H1 (cell line): Measurements from ENCODE around the gene PGAM5. TPM values are rescaled to one million over a fixed set of nuclear protein-coding genes. Genes with fewer than 3 reads are reported as not detected.

Experiments
- CTCF ChIA-PET: fragments of 300-600 bp; sonication (Branson Sonifier 250); formaldehyde crosslinking; loops from one replicate; lab custom pipeline; 2021; ENCODE audit not compliant: partially characterized antibody; lab: Charles Lee
- POLR2A ChIA-PET: fragments of 300-600 bp; sonication (Branson Sonifier 250); formaldehyde crosslinking; loops from one replicate; lab custom pipeline; 2021; ENCODE audit warnings: inconsistent platforms; ENCODE audit not compliant: partially characterized antibody; lab: Charles Lee
- DNase-seq, 2 experiments: peaks; one replicate each; pipeline versions ENCODE4 v3.0.0 to v3.0.0-alpha.2; 2010 to 2022; ENCODE audit warnings: low spot score in 2 of 2, low read depth in 1 of 2, mixed read lengths in 1 of 2
- FAIRE-seq: peaks from 2 replicates; lab custom pipeline; 2011; peaks lifted over from hg19 to GRCh38; lab: Jason Lieb, UNC
- H2AFZ ChIP-seq: 2 replicates; pipeline ENCODE4 v1.8.1; 2012; ENCODE audit warnings: low read length, inconsistent platforms
- H2AK5ac ChIP-seq: 2 replicates; pipeline ENCODE4 v1.6.1; 2013; ENCODE audit warnings: low read depth, low read length
- H2BK120ac ChIP-seq: replicated peaks from 2 replicates; pipeline ENCODE3; 2013; ENCODE audit warnings: low read depth, low read length, inconsistent platforms
- H2BK12ac ChIP-seq: 2 replicates; pipeline ENCODE4 v1.6.1; 2013; ENCODE audit warnings: low read depth, low read length
- H2BK15ac ChIP-seq: 2 replicates; pipeline ENCODE4 v1.6.1; 2013; ENCODE audit warnings: low read length
- H2BK20ac ChIP-seq: 2 replicates; pipeline ENCODE4 v1.6.1; 2013; ENCODE audit warnings: low read length
- H2BK5ac ChIP-seq: 2 replicates; pipeline ENCODE4 v1.6.1; 2013; ENCODE audit warnings: low read depth, low read length
- H3K14ac ChIP-seq: 2 replicates; pipeline ENCODE4 v1.6.1; 2013; ENCODE audit warnings: inconsistent platforms; ENCODE audit not compliant: insufficient read length
- H3K18ac ChIP-seq: 2 replicates; pipeline ENCODE4 v1.6.1; 2013; ENCODE audit warnings: low read length; ENCODE audit errors: extremely low read depth
- H3K23ac ChIP-seq: 2 replicates; pipeline ENCODE4 v1.6.1; 2013; ENCODE audit warnings: inconsistent platforms; ENCODE audit not compliant: insufficient read length
- H3K23me2 ChIP-seq: 2 replicates; pipeline ENCODE4 v1.6.1; 2013; ENCODE audit warnings: low read depth, low read length
- H3K27ac ChIP-seq: 2 replicates; pipeline ENCODE4 v1.6.1; 2011; ENCODE audit warnings: low read depth, low read length, inconsistent platforms
- H3K27me3 ChIP-seq, 4 experiments: replicated peaks in 1 of 4; 1 replicate in 1 of 4; 2 replicates in 3 of 4; pipeline versions ENCODE4 v1.6.1 to v1.8.1; 2011 to 2013; ENCODE audit warnings: low read length in 3 of 4, mild to moderate bottlenecking in 3 of 4, inconsistent platforms in 2 of 4, mixed read lengths in 2 of 4, moderate library complexity in 1 of 4; ENCODE audit not compliant: control insufficient read depth in 3 of 4, insufficient read depth in 3 of 4; ENCODE audit errors: extremely low read depth in 1 of 4
- H3K36me3 ChIP-seq, 4 experiments: 2 replicates each; pipeline versions ENCODE4 v1.6.1 to v1.8.1; 2011 to 2013; ENCODE audit warnings: mild to moderate bottlenecking in 4 of 4, low read length in 3 of 4, moderate library complexity in 2 of 4, control low read depth in 1 of 4, inconsistent platforms in 1 of 4; ENCODE audit not compliant: insufficient read depth in 4 of 4, control insufficient read depth in 2 of 4
- H3K4ac ChIP-seq: replicated peaks from 2 replicates; pipeline ENCODE3; 2013; ENCODE audit warnings: low read length, low read depth, mixed read lengths, inconsistent platforms; ENCODE audit not compliant: insufficient read length
- H3K4me1 ChIP-seq, 4 experiments: replicated peaks in 1 of 4; 1 replicate in 1 of 4; 2 replicates in 3 of 4; pipeline versions ENCODE4 v1.6.1 to v1.8.1; 2011 to 2013; ENCODE audit warnings: low read length in 3 of 4, inconsistent platforms in 2 of 4, mixed read lengths in 1 of 4; ENCODE audit not compliant: insufficient read depth in 4 of 4, control insufficient read depth in 3 of 4
- H3K4me2 ChIP-seq, 2 experiments: 2 replicates each; pipeline versions ENCODE4 v1.6.1 to v1.8.1; 2011 to 2013; ENCODE audit warnings: low read depth in 2 of 2, low read length in 2 of 2, control low read depth in 1 of 2, inconsistent platforms in 1 of 2, mild to moderate bottlenecking in 1 of 2; ENCODE audit not compliant: insufficient read depth in 1 of 2
- H3K4me3 ChIP-seq, 4 experiments: fragments of 200-600, 300-600 bp in 1 of 4; sonication (generic), shearing (Covaris generic), sonication (Bioruptor Twin) in 1 of 4; 2 replicates each; pipeline versions ENCODE4 v1.5.1 to v1.8.1; 2011 to 2016; ENCODE audit warnings: low read length in 4 of 4, low read depth in 3 of 4, control low read depth in 2 of 4, inconsistent platforms in 2 of 4, mild to moderate bottlenecking in 2 of 4, mixed read lengths in 1 of 4, moderate library complexity in 1 of 4; ENCODE audit not compliant: insufficient read depth in 2 of 4; ENCODE audit errors: extremely low read depth in 1 of 4
- H3K56ac ChIP-seq: replicated peaks from 2 replicates; pipeline ENCODE3; 2013; ENCODE audit warnings: low read depth, mild to moderate bottlenecking, mixed read lengths, low read length, inconsistent platforms; ENCODE audit not compliant: insufficient read length
- H3K79me1 ChIP-seq: 2 replicates; pipeline ENCODE4 v1.6.1; 2013; ENCODE audit warnings: low read depth, low read length, control low read depth
- H3K79me2 ChIP-seq, 2 experiments: 2 replicates each; pipeline versions ENCODE4 v1.6.1 to v1.8.1; 2012 to 2013; ENCODE audit warnings: low read length in 2 of 2, mild to moderate bottlenecking in 2 of 2, inconsistent platforms in 1 of 2; ENCODE audit not compliant: insufficient read depth in 2 of 2, control insufficient read depth in 1 of 2
- H3K9ac ChIP-seq, 4 experiments: replicated peaks in 1 of 4; 1 replicate in 1 of 4; 2 replicates in 3 of 4; pipeline versions ENCODE4 v1.6.1 to v1.8.1; 2011 to 2013; ENCODE audit warnings: low read depth in 3 of 4, low read length in 3 of 4, control low read depth in 2 of 4, mild to moderate bottlenecking in 2 of 4, moderate library complexity in 2 of 4, inconsistent platforms in 1 of 4; ENCODE audit errors: extremely low read depth in 1 of 4
- H3K9me3 ChIP-seq, 2 experiments: 2 replicates each; pipeline versions ENCODE4 v1.6.1 to v1.8.1; 2012 to 2013; ENCODE audit warnings: mild to moderate bottlenecking in 2 of 2, moderate library complexity in 2 of 2, control low read depth in 1 of 2, inconsistent platforms in 1 of 2, low read depth in 1 of 2, low read length in 1 of 2, mixed read lengths in 1 of 2; ENCODE audit not compliant: insufficient read depth in 2 of 2
- H4K20me1 ChIP-seq, 2 experiments: replicated peaks in 1 of 2; 2 replicates each; pipeline versions ENCODE3 to v1.8.1; 2011 to 2013; ENCODE audit warnings: inconsistent platforms in 2 of 2, low read length in 2 of 2, mild to moderate bottlenecking in 1 of 2; ENCODE audit not compliant: insufficient read depth in 2 of 2, control insufficient read depth in 1 of 2
- H4K5ac ChIP-seq: 2 replicates; pipeline ENCODE4 v1.6.1; 2013; ENCODE audit warnings: low read length, low read depth, mixed read lengths, inconsistent platforms; ENCODE audit not compliant: insufficient read length
- H4K8ac ChIP-seq: 2 replicates; pipeline ENCODE4 v1.8.0; 2013; ENCODE audit warnings: mild to moderate bottlenecking, moderate library complexity, low read length, inconsistent platforms; ENCODE audit not compliant: insufficient read depth; ENCODE audit errors: extremely low read depth
- H4K91ac ChIP-seq: replicated peaks from 2 replicates; pipeline ENCODE3; 2013; ENCODE audit warnings: low read length, mixed read lengths, inconsistent platforms; ENCODE audit not compliant: insufficient read length
- CHD2 ChIP-seq: IDR thresholded peaks from 2 replicates; pipeline ENCODE4 v1.6.1; 2012; ENCODE audit warnings: low read length, improper control_type of control experiment
- JUN ChIP-seq: IDR thresholded peaks from 2 replicates; pipeline ENCODE4 v1.6.1; 2011; ENCODE audit warnings: low read depth, mild to moderate bottlenecking, improper control_type of control experiment, low read length
- RXRA ChIP-seq: IDR thresholded peaks from 2 replicates; pipeline ENCODE4 v1.6.1; 2011; ENCODE audit warnings: low read depth, mild to moderate bottlenecking, low read length, moderate library complexity; ENCODE audit not compliant: insufficient read depth
- WGBS, 2 experiments: shearing (Covaris generic) in 1 of 2; methylation state at CpG; one replicate each; pipeline versions ENCODE4 v1.1.6 to v1.1.7; 2013 to 2015; ENCODE audit warnings: low lambda C conversion rate in 2 of 2, mixed read lengths in 2 of 2, inconsistent platforms in 1 of 2, low coverage in 1 of 2, missing lambda C conversion rate in 1 of 2; ENCODE audit not compliant: insufficient replicate concordance in 2 of 2, insufficient coverage in 1 of 2, insufficient read length in 1 of 2; ENCODE audit errors: extremely low coverage in 1 of 2, missing lambda C conversion rate in 1 of 2; 5-methylcytosine and 5-hydroxymethylcytosine counted together
- polyA plus RNA-seq, 7 experiments: library from polyadenylated mRNA; depleted of rRNA in 3 of 7; stranded (reverse) in 5 of 7; unstranded in 2 of 7; fragments of >200 nt in 5 of 7; fragments of 200-250 nt in 2 of 7; gene quantifications; 1 replicate in 5 of 7; 2 replicates in 1 of 7; 4 replicates in 1 of 7; pipeline versions ENCODE4 v1.2.1 to v1.2.3, GENCODE V29; 2011 to 2013; ENCODE audit warnings: missing spikeins in 2 of 7, mixed read lengths in 2 of 7
- total RNA-seq: library from RNA; stranded (reverse); fragmentation: NEBNext Ultra II Directional; extraction: Animal tissue kit (Norgen Biotek cat#: 25700); gene quantifications from 2 replicates; pipeline ENCODE4 v1.2.1, GENCODE V29; 2021
- TF ChIP-seq, protein P1 (sequence below): IDR thresholded peaks from 2 replicates; pipeline ENCODE4 v1.6.1; 2012; ENCODE audit warnings: inconsistent platforms

Gene PGAM5
- total and polyA plus RNA-seq, 2 of the 8 experiments (the other 6 are each of a cell fraction or from before 2014, with no cell fraction given), result 66.4 to 84.0 TPM

DNA sequence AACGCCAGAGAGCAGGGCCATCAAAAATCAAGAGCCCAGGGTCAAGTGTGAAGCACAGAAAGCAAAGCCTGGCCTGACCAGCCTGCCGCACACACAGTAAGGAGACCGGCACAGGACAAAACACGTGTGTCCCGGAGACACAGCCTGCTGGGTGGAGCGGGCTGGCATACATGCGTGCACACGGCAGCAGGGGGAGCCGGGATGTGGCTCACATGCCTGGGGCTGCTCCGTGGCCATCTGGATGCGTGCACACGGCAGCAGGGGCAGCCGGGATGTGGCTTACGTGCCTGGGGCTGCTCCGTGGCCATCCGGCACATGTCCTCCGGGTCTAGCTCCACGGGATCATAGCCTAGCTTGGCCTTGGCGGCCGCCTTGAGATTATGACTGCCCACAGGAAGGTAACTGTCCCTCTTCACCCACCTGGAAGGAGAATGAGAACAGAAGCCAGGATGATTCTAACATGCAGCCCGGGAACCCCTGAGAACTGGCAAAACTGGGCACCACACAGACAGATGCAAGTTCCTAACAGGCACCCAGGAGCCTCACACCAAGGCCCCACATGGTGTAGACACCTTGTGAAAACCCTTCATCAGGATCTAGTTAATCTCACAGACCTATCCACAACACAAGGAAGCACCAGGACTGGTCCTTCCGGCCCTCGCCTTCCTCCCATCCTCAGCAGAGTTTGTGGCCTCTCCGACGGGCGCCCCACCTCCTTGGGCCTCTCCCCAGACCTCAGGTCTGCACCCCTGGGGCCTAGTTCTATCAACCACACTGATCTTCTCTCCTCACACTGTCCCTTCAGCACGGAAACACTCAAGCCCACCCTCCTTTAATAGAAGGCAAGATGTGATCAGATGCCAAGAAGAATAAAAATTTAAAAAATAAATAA, 37.1 kb upstream of the PGAM5 start:
- Histone ChIP-seq H3K27ac (no peak overlapping the region), H3K27me3 (no peaks in the 10 kb centered on the region), H3K23me2 (no peaks in the 10 kb centered on the region; the same call in 1 of the 2 replicates), H2BK12ac (no peak overlapping the region), H3K79me2 (peaks cover 0 to 2% of the 10 kb centered on the region in 2 experiments; a peak in 1 of 4 replicates), H4K8ac (no peak overlapping the region), H2AFZ (no peak overlapping the region), H3K79me1 (peaks cover 4% of the 10 kb centered on the region; the same call in 1 of the 2 replicates), H3K14ac (no peak overlapping the region), H3K9ac (no peak overlapping the region), H3K23ac (no peak overlapping the region), H3K36me3 (peaks cover 49 to 89% (median 67%) of the 10 kb centered on the region in 4 experiments), H3K4me1 (no peaks in the 10 kb centered on the region; a peak in 2 of 7 replicates), H2BK120ac (no peak overlapping the region), H3K4ac (no peak overlapping the region), H3K4me2 (no peak overlapping the region), H3K56ac (no peak overlapping the region), H2BK5ac (no peak overlapping the region), H3K4me3 (no peak overlapping the region), H3K9me3 (no peaks in the 10 kb centered on the region), H4K91ac (no peak overlapping the region), H4K20me1 (peaks cover 3 to 26% of the 10 kb centered on the region in 2 experiments), H3K18ac (no peak overlapping the region), H2AK5ac (no peak overlapping the region), H4K5ac (no peak overlapping the region), H2BK15ac (no peak overlapping the region), H2BK20ac (no peak overlapping the region)
- WGBS, 2 experiments, result 96% methylated on average over 27 of the region's 27 CpGs; no CpG with 5 or more reads in 1 of the 2 experiments
- DNase-seq, result no peak
- CTCF ChIA-PET, result no interaction called here
- POLR2A ChIA-PET, result no interaction called here
- no peak for FAIRE-seq
- TF ChIP-seq CHD2 (no peak), JUN (no peak), RXRA (no peak)
- TF ChIP-seq, protein P1, sequence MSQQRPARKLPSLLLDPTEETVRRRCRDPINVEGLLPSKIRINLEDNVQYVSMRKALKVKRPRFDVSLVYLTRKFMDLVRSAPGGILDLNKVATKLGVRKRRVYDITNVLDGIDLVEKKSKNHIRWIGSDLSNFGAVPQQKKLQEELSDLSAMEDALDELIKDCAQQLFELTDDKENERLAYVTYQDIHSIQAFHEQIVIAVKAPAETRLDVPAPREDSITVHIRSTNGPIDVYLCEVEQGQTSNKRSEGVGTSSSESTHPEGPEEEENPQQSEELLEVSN, result no peak
